HG02759 (cell line): ENCODE results near the gene ARSJ.

Experiments used
- ATAC-seq: cut with Tn5 transposase; IDR thresholded peaks from one replicate; pipeline ENCODE4 v1.9.1; 2021; ENCODE audit warnings: mild to moderate bottlenecking, moderate library complexity; ENCODE audit not compliant: unreplicated experiment

ARSJ gene

DNA sequence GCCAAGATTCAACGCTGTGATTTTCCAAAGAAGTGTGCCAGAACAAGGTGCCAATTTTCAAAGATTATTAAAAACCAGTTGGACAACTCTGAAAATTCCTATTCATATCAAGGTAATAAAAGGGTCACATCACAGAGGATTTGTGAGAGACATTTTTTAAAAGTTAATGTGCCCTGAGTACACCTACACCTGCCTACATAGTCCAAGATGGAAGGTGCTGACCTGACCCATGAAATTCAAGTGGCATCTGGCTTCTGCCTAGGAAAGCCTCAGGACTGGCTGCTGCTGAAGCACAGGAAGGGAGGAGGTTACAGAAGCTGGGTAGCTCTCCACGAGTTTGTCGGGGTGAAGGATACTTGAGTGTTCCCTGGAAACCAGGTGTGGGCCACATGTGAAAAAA lies 11.4 kb upstream of the ARSJ start:
- no peak for ATAC-seq

DNA sequence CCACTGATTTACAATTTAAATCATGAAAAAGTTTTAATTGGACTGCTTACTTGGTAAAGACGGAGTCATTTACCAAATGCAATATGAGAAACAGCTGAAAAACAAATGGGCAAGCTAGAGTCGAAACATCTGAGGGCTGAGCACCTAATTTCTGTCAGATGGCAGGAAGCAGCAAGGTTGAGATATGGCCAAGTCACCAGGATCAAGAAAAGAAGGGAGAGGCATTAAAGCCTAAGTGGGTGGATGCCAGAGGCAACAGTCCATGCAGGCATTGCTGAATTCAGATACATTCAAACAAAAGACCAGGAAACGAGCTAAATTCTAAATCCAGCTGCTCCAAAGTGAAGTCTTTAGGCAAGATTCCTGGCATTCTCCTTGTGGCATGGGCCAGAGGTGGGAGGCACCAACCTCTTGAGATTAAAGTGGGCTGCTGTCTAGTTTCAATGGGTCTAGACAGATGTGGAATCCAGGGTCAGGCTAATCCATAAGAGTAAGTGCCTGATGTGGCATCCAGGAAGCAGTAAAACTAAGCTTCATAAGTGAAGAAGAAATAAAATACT lies 8.0 kb upstream of the ARSJ start:
- no peak for ATAC-seq

- ATAC-seq = no peak
These were observed 2.7 kb upstream of the ARSJ start for GRCh38 chr4:113982181-113982580.

- ATAC-seq = no peak
These were observed 2.1 kb upstream of the ARSJ start for GRCh38 chr4:113981591-113981990.

- ATAC-seq = no peak
These were observed 613 bp upstream of the ARSJ start for GRCh38 chr4:113979905-113980615.

GRCh38 chr4:113978561-113979147 lies 793 bp downstream of the ARSJ start:
- peak; percentile 16 for ATAC-seq

DNA sequence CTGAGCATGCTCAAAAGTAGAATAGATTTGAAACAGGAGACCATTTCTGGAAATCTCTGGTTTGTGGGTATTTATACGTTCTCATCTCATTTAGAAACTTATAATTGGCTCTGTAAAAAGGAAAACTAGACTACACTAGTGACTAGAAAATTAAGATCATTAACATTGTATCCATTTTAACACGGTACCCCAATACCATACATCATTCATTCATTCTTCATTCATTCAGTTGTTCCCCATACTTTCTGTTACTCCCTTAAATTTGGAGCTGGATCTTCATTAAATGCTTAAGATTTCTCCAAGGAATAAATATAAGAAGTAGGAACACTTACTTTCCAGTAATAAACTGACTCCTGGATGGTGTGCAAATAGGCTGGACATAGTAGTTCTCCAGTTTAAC lies 1.3 kb downstream of the ARSJ start:
- ATAC-seq = no peak

DNA sequence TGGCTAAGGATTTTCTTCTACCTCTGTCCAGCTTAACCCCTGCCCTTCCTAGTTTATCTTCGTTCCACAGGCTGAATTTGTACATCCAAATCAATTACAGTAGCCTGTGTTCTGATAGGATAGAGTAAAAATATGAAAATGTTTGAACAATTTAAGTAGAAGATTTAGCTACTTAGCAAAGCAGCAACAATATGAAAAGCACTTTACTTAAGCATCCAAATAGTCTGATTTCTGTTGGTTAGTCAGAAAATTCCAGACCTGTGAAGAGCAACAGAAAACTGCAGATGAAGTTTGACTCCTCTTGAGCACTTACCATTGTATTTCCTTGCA lies 2.0 kb downstream of the ARSJ start:
- ATAC-seq = no peak

DNA sequence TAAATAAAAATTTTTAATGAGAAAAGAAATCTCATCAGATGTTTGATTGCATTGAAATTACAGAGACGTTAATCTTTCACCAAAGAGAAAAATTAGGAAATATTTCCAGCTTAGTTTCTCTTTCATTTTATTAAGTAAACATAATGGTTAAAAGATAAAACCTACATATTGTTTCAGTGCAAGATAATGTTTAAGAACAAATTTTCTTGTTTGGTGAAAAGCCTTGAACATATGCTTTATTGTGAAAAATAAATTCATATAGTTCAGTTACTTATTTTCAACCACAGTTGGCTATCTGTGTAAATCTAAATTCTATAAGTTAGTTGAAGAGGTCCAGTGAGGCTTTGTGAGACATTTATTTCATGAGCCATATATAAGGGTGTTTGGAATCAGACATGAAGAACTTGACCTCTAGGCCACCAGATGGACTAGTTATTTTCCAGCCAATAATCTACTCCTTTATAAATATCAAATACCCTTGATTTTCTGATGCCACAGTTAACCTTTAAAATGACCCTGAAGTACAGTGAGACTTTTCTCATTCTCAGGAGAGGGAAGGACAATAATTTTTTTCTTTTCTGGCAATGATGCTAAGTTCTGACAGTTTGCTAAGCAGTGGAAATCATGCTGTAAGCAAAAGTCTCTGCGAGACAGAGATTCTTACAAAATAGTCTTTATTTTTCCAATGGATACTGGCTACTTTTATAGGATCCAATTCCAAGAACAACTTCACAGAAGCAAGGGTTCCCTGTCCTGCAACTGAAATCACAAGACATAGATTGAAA lies 2.5 kb downstream of the ARSJ start:
- no peak for ATAC-seq

- no peak for ATAC-seq
These were observed 3.9 kb downstream of the ARSJ start for GRCh38 chr4:113975578-113975977.

DNA sequence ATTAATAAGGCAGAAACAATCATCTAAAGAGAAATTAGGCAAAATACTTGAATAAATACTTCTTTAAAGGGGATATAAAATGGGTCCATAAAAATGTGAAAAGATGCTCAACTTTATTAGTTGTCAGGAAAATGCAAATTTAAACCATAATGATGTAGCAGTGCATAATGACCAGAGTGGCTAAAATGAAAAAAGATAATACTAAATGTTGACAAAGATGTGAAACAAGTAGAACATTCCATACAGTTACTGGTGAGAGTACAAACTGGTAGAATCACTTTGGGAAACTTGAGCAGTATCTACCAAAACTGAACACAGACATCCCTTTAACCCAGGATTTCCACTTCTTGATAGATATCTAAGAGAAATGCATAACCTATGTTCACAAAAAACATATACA lies 5.0 kb downstream of the ARSJ start:
- no peak for ATAC-seq

DNA sequence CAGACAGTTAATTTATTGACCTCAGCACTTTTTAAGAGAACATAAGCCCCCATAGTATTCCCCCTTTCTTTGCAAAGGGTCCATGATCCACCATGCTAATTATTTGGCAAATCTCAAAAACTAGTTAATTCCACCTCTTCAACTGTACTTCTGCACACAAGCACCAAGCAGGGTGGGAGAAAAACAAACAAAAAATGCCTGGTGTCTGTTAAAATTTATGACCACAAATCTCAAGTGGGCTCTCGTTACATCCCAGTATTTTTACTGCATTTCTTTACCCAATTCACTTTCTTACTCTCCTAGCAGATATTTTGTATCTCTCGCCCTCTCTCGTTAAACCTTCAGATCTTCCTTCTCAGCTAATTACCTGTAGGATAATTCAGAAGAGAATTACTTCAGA lies 6.1 kb downstream of the ARSJ start:
- no peak for ATAC-seq

DNA sequence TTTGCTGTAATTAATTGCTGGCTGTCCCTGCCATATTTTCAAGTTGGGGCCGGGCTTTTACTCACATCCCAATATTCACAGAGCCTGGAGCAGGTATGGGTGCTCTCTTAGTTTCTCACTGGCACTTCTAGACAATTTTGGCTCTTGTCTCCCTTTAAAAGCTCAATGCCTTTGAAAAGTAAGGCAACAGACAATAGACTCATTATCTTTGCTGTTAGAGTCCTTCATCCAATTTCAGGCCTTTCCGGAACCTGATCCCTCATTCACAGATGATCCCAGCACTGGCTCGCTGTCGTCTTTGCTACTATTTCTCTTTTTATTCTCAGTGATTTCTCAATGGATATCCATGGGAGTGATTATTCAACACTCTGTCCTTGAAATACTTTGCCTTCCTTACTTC lies 6.7 kb downstream of the ARSJ start:
- ATAC-seq = no peak

GRCh38 chr4:113971706-113972360 lies 7.6 kb downstream of the ARSJ start:
- ATAC-seq = no peak

DNA sequence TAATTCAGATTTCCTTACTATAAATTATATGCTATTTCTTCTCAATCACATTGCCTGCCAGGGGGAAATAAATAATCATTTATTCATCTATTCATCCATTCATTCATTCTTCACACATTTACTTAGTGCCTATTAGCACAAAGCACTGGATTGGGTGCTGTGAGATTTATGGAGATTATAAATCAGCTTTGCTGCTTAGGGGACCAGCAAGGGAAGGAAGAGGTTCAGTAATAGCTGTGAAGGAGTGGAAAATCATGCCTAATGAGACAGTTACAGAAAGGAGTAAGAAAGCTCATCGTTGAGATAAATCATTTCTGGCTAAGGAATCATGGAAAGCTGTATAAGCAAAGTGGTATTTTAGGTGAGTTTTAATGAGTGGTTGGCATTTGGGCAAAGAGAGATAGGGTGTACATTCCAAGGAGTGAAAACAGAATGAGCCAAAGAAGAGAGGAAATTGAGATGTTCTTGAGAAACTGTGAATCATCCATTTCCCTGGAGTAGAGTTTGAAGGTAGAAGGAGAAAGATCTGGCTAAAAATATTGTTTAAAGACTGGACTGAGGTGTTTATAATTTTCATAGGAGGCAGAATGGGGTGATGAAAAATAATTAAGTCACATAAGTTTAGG lies 9.6 kb downstream of the ARSJ start:
- ATAC-seq = no peak

DNA sequence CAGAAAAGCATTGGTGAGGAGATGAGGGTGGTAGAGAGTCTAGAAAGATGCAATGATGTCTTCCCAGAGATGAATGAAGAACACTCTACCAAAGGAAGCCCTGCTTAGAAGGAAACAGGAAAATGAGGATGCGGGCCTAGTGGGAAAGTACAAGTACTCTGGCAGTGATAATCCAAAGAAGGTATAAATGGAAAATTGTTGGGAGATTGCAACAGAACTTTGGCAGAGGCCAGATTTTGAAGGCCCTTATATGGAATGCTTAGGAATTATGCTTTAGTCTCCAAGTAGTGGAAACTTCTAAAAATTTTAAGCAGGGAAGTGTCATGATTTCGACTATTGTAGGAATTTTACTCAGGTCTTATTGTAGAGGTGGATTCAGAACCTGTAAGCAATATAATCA lies 11.0 kb downstream of the ARSJ start:
- no peak for ATAC-seq

- ATAC-seq = no peak
These were observed 11.8 kb downstream of the ARSJ start for GRCh38 chr4:113967687-113968086.

GRCh38 chr4:113962719-113963265 lies 16.7 kb downstream of the ARSJ start:
- ATAC-seq = no peak

DNA sequence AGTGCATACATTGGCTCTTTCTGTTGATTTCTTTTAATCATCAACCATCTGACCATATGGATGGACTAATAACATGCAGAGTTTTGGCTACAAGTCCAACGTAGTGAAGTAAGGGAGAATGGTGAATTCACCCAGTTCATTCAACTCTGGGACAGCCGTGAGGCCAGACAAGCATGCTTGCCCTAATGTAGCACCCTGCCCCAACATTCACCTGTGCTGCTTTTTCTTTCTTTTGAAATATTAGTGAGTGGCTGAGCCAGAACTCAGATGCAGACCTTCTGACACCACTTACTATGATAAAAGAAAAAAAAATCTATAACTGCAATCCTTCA lies 17.5 kb downstream of the ARSJ start:
- ATAC-seq = no peak

- no peak for ATAC-seq
These were observed 18.6 kb downstream of the ARSJ start for GRCh38 chr4:113960684-113961321.
